ENCODE measurements around the gene HMGA1.
A peak's percentile ranks its signal among the peaks of the same experiment; 100 is the strongest.

HMGA1 gene, protein sequence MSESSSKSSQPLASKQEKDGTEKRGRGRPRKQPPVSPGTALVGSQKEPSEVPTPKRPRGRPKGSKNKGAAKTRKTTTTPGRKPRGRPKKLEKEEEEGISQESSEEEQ

DNA sequence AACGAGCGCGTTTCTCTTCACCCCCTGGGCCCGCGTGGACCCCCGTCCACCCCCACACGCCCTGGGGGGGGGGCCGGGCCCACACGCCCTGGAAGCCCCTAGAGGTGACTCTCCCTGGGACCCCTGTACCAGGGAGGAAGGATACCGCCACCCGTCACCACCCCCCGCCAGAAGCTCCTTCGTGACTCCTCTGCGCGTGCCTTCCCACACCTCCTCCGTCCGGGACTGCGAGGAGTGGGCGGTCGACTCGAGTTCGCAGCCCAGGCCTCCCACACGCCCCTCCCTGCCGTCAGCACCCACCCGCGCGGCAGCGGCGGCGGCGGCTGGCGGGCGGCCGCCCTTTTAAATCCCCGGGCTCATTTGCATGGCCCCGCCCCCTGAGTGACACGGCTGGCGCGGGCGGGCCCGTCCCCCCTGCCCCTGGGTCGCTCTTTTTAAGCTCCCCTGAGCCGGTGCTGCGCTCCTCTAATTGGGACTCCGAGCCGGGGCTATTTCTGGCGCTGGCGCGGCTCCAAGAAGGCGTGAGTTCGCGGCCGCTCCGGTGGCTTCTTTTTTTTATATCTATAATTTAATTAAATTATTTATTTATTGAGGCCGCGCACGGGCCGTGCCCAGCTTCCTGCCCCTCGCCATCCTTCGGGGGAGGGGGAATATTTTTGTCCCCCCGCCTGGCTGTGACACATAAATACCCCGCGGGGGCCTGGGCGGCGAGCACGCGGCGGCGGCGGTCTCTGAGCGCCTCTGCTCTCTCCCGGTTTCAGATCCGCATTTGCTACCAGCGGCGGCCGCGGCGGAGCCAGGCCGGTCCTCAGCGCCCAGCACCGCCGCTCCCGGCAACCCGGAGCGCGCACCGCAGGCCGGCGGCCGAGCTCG lies at the start of gene HMGA1:
TSS of gene HMGA1 (plus strand) at position 431 of the 873 bp plus-strand sequence. CDS start 3,908 bp downstream, outside the sequence.
- peak; percentile 95 for DNase-seq

DNA sequence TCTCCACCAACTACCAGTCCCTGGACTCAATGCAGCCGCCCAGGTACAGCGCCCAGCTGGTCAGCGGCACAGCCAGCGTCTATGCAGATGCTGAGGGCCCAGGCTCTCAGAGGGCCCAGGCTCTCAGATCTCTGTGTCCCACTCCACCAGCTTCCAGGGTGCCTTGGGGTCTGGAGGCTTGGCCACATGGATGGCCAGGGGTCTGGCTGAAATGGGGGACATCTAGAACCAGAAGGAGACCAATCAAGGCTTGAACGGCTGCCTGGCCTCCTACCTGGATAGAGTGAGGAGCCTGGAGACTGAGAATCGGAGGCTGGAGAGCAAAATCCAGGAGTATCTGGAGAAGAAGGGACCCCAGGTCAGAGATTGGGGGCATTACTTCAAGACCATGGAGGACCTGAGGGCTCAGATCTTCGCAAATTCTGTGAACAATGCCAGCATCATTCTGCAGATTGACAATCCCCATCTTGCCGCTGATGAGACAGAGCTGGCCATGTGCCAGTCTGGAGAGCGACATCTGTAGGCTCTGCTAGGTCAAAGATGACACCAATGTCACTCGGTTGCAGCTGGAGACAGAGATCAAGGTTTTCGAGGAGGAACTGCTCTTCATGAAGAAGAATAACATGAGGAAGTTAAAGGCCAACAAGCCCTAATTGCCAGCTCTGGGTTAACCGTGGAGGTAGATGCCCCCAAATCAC lies 46.7 kb upstream of the HMGA1 start:
- DNase-seq = peak; percentile 40

DNA sequence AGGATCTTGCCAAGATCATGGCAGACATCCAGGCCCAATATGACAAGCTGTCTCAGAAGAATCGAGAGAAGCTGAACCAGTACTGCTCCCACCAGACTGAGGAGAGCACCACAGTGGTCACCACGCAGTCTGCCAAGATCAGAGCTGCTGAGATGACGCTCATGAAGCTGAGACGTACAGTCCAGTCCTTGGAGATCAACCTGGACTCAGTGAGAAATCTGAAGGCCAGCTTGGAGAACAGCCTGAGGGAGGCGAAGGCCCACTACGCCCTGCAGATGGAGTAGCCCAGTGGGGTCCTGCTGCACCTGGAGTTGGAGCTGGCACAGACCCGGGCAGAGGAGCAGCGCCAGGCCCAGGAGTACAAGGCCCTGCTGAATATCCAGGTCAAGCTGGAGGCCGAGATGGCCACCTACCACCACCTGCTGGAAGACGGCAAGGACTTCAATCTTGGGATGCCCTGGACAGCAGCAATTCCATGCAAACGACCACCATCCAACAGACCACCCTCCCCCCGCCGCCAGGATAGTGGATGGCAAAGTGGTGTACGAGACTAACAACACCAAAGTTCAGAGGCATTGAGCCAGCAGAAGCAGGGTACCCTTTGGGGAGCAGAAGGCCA lies 46.1 kb upstream of the HMGA1 start:
- peak; percentile 12 for DNase-seq

DNA sequence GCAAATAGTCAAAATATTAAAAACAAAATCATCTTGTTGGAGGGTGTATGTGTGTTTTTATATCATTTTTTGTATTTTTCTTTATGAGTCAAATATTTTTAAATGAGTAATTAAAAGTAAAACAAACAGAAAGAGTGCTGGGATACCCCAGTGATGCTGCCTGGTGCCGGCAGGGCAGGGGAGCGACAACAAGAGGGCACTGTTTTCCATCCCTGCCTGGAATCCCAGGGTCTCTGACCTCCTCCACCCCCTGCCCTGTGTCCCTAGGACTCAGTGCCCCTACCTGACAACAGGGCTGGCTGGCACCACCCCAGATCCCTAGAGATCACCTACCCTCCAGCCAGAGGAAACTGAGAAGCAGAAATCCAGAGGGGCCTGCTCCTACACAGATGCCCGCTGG lies 41.9 kb upstream of the HMGA1 start:
- DNase-seq = no peak

DNA sequence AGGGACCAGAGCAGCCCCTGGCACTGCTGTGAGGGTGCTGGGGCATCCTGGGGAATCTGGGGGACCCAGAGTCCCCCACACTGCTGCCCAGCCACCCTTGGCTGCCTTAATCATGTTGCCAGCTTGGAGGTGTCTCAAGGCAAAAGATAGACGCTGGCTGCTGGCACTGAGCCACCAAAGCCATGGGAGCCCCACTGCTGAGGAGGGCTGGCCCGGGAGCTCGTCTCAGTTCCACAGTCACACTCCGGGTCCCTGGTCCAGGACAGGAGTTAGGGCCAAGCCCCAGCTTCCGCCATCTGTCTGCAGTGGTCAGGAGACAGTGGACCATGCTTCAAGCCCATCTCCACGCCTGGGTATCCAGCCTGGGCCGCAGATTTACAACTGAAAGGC lies 41.0 kb upstream of the HMGA1 start:
- no peak for DNase-seq

DNA sequence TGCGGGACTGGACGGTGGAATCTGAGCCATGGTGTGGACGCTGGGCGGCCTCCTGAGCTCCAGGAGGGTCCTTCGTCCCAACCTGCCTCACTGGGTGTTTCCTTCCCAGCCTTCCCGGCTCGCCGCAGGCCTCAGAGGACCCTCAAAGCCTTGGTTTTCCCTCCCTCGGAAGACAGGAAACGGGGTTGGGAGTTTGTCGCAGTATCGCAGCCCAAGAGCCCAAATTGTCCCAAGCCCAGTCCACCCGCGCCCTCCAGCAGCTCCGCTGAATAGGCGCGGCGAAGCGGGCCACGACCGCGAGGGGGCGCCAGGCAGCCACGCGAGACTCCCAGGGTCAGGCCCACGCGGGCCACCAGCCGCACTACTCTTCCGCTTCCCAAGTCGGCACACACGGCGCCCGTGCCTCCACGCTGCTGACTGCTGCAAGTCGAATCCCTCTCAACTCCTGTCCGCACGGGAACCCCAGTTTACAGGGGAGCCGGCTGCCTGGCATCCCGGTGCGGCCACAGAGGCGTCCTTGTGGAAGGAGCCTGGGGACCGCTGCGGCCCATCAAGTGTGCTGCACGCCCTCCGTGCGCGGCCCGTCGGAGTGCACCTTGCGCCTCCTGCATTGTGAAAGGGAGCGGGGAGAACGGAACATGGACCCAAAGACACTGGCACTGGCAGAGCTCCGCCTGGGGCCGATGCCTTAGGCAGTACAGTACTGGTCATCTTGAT lies 40.4 kb upstream of the HMGA1 start:
- DNase-seq = peak; percentile 84

DNA sequence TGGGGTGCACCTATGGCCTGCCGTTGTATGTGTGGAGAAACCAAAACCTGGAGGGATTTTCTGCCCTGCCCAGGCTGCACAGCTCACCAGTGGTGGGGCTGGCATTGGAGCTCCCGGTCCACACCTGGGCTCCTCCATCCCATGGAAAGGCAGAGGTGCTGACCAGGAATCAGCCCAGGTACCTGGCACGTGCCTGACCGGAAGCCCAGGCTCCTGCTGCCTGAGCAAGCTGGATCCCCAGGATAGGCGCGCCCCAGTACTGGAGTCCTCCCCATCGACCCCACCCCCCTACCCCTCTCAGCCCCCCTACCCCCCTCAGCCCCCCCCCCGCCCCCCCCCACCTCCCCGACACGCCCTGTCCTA lies 39.9 kb upstream of the HMGA1 start:
- DNase-seq = peak; percentile 75

DNA sequence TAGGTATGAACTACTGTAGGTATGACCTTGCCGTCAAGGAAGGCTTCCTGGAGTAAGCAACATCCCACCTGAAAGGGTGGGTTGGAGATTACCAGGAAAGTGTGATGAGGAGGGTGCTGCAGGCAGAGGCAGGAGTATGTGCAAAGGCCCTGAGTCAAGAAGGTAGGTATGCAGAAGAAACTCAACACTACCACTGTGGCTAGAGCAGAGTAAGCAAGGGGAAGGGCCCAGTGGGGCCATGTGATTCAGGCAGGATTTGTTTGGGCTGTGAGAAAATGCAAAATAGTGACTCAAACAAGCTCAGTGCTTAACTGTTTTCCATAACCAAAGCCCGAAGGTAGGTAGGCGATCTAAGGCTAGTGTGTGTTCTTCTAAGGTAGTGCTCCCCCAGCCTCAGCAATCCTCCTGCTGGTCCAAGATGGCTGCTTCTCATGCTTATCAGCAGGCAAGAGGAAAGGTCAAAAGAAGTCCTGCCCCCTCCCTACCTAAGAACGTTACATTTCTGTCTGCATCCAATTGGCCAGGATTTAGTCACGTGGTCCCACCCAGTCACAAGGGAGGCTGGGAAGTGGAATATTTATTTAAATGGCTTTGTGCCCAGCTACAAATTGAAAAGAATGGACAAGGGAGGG lies 36.2 kb upstream of the HMGA1 start:
- no peak for DNase-seq

DNA sequence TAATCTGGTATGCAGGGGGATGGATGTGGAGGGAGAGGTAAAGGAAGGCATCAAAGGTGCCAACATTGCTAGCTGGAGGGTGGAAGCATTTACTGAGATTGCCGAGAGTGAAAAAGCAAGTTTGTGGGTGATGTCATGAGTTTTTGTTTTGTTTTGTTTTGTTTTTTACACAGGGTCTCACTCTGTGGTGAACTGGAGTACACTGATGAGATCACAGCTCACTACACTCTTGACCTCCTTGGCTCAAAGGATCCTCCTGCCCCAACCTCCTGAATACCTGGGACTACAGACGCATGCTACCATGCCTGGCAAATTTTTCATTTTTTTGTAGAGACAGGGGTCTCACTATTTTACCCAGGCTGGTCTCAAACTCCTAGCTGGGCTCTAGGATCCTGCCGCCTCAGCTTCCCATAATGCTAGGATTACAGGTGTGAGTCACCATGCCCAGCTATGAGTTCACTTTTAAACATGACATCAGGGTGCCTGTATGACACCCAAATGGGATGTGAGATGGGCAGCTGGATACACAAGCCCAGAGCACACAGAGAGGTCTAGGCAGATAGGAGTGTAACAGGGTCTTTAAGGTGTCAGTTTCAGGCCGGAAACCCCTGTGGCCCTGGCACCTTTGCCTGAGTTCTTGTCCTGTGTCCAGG lies 35.1 kb upstream of the HMGA1 start:
- no peak for DNase-seq

DNA sequence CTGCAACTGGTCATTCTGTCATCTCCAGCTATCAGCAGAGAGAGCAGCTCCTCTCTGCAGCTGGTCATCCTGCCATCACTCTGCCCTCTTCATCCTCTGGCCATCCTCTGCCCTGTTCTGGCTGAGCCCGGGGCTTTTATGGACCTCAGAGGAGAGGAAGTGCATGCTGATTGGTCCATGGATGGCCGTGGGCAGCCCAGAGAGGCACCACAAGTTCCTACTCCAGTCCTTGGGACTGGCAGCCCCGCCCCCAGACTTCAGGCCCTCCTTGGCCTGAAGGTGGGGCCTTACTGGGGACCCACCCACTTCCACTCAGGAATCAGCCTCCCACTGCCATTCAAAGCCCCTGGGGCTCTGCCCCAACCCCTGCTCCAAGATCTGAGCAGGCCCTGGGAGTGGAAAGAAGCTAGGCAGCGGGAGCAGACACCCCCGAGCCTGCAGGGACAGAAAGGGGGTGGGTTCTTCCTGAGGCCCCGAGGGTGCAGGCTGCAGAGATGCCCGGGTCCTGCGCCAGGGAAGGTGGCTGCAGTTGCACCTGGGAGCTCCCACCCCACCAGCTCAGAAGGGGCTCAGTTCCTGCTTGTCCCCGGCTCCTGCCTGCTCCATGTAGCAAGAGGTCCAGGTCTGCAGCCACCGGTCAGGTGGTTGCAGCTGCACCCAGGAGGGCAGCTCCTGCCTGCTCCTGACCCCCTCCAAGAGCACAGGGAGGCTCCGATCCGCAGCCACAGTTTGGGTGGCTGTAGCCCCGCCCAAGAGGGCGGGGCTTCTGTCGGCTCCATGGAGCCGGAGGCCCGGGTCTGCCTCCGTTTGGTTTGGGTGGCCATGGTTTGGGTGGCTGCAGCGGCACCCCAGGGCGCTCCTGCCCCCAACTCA lies 34.1 kb upstream of the HMGA1 start:
- no peak for DNase-seq

DNA sequence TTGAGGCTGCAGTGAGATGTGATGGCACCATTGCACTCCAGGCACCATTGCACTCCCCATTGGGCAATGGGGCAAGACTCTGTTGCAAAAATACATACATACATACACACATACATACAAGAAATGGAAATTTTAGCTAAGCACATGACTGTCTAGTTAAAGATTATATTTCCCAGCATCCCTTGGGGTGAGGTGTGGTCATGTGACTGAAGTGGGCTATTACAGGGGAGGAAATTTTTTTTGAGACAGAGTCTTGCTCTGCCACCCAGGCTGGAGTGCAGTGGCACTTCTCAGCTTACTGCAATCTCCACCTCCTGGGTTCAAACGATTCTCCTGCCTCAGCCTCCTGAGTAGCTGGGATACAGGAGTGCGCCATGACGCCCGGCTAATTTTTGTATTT lies 32.0 kb upstream of the HMGA1 start:
- DNase-seq = no peak

DNA sequence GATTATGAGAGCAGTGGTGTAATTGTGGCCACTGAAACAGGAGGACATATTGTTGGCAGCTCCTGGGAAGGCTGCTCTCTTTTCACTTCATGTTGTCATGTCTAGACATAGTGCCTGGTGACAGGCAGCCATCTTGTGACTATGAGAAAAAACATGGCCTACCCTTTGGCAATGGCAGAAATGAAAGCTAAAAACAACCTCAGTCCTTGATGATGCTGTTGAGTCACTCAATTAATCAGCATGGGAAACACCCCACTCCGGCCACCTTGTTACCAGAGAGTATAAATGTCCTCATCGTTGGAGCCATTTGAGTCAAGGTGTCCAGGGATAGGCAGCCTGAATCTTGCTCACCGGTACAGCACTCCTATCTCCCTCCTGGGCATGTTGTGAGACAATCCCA lies 31.2 kb upstream of the HMGA1 start:
- DNase-seq = no peak

DNA sequence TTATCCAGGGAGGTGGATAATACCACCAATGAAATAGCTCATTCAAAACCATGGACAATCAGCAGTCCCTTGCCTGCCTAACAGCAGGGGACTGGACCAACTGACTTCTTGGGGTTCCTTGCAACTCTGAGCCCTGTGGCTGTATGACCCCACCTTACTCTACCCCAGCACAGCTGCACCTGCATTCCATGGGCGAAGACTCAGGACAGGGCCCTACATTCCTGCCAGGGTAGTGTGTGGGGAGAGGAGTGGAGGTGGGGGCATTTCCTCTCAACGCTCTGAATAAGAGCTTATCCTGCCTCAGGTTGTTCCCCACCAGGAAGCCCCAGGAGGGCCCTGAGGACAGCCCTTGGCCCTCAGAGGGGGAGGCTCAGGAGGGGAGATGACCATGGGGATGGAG lies 30.8 kb upstream of the HMGA1 start:
- DNase-seq = no peak

DNA sequence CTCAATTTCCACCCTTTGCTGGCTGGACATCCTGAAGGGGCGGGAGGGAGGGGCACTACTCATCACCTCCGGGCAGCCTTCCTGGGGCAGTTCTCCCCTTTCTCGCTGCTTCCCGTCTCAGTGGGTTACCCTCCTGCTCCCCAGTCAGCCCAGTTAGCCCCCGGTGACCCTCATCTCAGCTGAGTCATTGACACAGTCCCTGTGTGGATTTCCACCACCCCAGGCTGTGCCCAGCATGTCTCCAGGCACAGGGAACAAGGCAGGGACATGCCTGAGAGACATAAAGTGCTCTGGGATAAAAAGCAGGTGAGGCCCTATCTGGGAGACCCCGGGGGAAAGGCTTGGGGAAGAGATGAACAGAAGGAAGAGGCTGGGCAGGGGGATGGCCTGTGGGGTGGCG lies 29.9 kb upstream of the HMGA1 start:
- no peak for DNase-seq

DNA sequence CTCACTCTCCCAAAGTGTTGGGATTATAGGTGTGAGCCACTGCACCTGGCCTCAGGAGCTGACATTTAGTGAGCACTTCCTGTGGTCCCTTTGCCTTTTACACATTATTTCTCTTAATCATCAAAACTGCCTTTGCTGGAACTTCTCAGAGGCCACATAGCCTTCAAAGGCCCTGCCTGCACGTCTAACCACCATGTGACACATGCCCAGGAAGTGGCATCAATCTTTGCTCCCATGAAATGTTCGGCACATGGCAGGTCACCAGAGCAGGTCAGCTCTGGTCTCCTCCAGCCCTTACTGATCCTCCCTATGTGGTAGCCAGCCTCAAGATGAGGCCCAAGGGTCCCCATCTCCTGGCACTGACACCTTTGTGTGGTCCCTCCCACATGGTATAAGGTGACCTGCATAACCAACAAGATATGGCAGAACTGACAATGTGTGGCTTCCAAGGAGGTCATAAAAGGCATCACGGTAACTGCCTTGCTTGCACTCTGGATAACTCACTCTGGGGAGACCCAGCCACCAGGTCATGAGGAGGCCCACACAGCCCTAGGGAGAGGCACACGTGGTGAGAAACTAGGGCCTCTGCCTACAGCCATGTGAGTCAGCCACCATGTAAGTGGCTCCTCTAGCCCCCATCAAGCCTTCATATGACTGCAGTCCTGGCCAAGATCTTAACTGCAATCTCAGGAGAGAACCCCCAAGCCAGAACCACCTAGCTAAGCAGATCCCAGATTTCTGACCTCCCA lies 28.8 kb upstream of the HMGA1 start:
- no peak for DNase-seq

DNA sequence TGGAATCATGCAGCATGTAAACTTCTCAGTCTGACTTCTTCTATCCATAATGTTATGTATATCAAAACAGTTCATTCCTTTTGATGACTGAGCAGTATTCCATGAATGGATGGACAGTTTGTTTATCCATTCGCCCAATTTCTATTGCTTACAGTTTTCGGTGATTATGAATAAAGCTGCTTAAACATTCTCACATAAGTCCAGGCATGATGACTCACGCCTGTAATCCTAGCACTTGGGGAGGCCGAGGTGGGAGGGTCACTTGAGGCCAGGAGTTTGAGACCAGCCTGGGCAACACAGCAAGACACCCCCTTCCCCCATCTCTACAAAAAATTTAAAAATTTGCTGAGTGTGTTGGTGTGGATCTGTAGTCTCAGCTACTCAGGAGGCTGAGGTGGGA lies 22.9 kb upstream of the HMGA1 start:
- DNase-seq = no peak

DNA sequence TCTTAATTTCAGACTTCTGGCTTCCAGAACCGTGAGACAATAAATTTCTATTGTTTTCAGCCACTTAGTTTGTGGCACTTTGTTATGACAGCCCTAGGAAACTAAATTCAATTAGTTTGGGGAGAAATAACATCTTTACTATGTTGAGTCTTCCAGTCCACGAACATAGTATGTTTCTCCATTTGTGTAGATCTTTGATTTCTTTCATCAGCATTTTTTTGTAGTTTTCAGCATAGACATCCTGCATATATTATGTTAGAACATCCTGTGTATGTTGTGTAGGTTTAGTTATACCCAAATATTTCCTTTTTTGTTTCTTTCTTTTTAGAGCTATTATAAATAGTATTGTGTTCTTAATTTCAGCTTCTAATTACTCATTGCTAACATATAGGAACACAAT lies 18.0 kb upstream of the HMGA1 start:
- DNase-seq = no peak

DNA sequence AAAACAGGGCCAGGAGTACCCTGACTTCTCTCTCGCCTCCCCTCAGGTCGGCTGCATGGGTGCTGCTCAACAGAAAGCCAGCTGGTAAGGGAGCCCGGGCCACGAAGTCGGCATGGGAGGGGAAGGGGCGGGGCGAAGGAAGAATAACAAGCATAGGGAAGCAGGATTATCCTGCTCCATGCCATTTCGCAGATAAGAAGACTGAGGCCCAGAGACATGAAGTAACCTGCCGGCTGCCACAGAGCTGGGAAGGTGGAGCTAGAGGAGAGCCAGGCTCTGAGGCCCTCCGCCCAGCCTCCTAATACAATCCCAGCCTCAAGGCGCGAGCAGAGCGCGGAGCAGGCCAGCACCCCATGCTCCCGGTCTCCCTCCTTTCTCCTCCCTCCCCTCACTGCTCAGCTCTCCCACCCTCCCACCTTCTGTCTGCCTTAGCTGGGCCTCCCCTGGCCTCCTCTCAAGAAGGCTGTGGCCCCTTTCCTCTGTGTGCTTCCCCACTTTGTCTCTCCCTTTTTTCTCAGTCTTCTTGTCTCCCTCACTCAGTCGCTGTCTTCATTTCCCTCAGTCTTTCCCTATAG lies 13.2 kb upstream of the HMGA1 start:
- peak; percentile 75 for DNase-seq

DNA sequence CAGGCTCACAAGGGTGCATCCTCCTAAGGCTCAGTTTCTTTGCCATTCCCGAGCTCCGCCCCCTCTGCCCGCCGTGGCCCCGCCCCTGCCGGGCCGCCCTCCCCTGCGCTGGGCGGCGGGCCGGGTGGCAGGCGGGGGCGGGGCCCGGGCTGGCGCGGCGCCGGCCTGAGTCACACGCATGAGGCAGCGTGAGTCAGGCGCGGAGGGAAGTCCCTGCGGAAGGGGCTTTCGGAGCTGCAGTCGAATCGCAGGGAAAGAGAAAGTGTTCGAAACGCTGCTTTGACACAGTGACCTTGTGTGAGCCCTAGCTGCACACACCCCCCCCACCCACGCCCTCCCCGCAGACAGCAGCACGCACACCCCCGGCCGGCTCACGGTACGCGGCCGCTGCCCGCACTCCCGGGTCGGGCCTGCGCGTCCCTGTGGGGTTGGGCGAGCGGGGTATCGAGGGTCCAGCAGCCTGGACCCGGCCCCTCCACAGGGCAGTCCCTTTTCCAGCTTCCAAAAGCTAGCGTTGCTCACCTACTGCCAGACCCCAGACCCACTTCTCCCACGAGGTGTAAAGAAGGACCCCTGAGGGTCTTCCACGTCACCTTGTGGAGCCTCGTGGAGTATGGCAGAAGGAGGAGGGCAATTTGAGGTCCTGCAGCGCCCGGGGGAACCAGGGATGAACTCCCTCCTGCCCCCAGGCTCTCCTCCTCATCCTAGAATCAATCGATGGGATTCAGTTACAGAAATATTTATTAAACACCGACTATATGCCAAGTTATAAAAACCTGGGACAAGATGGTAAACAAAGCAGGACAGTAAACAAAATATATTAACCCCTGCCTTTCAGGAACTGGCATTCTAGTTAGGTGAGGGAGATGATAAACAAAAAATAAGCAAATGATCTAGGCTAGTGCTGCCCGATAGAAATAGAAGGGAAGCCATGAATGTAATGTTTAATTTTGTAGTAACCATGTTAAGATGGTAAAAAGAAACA lies 12.4 kb upstream of the HMGA1 start:
- peak; percentile 95 for DNase-seq

Data from DMS53 (cell line).